Anterior cingulate cortex (tissue), 58 donors: ENCODE results near the gene GIGYF2.

Experiments
- DNase-seq, 58 donors: peaks; one replicate each; lab custom pipeline; 2025; lab: John Stamatoyannopoulos, UW

GIGYF2 gene

GRCh38 chr2:232860593-232861241 is 163.6 kb downstream of the GIGYF2 start:
- DNase-seq: no peak

GRCh38 chr2:232861353-232861752 is 164.2 kb downstream of the GIGYF2 start:
- no peak for DNase-seq

GRCh38 chr2:232863996-232864395 is 166.9 kb downstream of the GIGYF2 start:
- no peak for DNase-seq

GRCh38 chr2:232865165-232865564 is 168.0 kb downstream of the GIGYF2 start:
- no peak for DNase-seq

GRCh38 chr2:232866104-232866503 is 169.0 kb downstream of the GIGYF2 start:
- no peak for DNase-seq

- no peak for DNase-seq
Observed at GRCh38 chr2:232869138-232870017, 172.2 kb downstream of the GIGYF2 start.

- DNase-seq: no peak
Observed at GRCh38 chr2:232870018-232870765, 173.1 kb downstream of the GIGYF2 start, which contains the start of gene SNORC. Gene SNORC (plus strand): TSS chr2:232870264. CDS start chr2:232870342, 78 bp downstream.

GRCh38 chr2:232870766-232871371 is 173.7 kb downstream of the GIGYF2 start:
- no peak for DNase-seq

GRCh38 chr2:232871418-232871834 is 174.3 kb downstream of the GIGYF2 start:
- peak in 9 of 58 donors; percentile 29 to 68 (median 45) for DNase-seq

GRCh38 chr2:232871835-232872736 is 175.0 kb downstream of the GIGYF2 start:
- peak in 55 of 58 donors; percentile 45 to 97 (median 89) for DNase-seq

- peak in 31 of 58 donors; percentile 28 to 81 (median 54) for DNase-seq
Observed at GRCh38 chr2:232872826-232873225, 175.7 kb downstream of the GIGYF2 start.

GRCh38 chr2:232873292-232873908 is 176.3 kb downstream of the GIGYF2 start:
- peak in 9 of 58 donors; percentile 32 to 60 (median 44) for DNase-seq

- no peak for DNase-seq
Observed at GRCh38 chr2:232873909-232874641, 176.9 kb downstream of the GIGYF2 start.

GRCh38 chr2:232874677-232875223 is 177.6 kb downstream of the GIGYF2 start:
- no peak for DNase-seq

- peak in 36 of 58 donors; percentile 24 to 80 (median 52) for DNase-seq
Observed at GRCh38 chr2:232875256-232876121, 178.4 kb downstream of the GIGYF2 start.

GRCh38 chr2:232876161-232876977 is 179.2 kb downstream of the GIGYF2 start:
- DNase-seq: peak in 37 of 58 donors; percentile 30 to 75 (median 57)
